Fibroblast of peridontal ligament (primary cell): ENCODE results near the gene RAP1GAP.
A peak's percentile ranks its signal among the peaks of the same experiment; 100 is the strongest.
"Not testable (repeated sequence)": the region's sequence is repeated elsewhere in the genome, so short reads cannot be mapped to it uniquely, and the experiment has no call there.

Source experiments
- DNase-seq: peaks from one replicate; pipeline ENCODE4 v3.0.0-alpha.2; 2010; ENCODE audit errors: extremely low read depth

RAP1GAP gene

GRCh38 chr1:21677168-21677567 is 8.0 kb upstream of the RAP1GAP start:
- no peak for DNase-seq

- DNase-seq: no peak
Measured at GRCh38 chr1:21674957-21675356, 5.8 kb upstream of the RAP1GAP start.

- DNase-seq: not testable (repeated sequence)
Measured at GRCh38 chr1:21673853-21674252, 4.7 kb upstream of the RAP1GAP start.

GRCh38 chr1:21673277-21673780 is 4.2 kb upstream of the RAP1GAP start:
- DNase-seq: peak; percentile 90

- peak; percentile 31 for DNase-seq
Measured at GRCh38 chr1:21672478-21673276, 3.5 kb upstream of the RAP1GAP start.

- DNase-seq: no peak
Measured at GRCh38 chr1:21671915-21672314, 2.8 kb upstream of the RAP1GAP start.

GRCh38 chr1:21670956-21671902 is 2.1 kb upstream of the RAP1GAP start:
- DNase-seq: no peak

GRCh38 chr1:21670059-21670881 is 1.1 kb upstream of the RAP1GAP start:
- DNase-seq: peak; percentile 21

- no peak for DNase-seq
Measured at GRCh38 chr1:21668951-21669257, 253 bp downstream of the RAP1GAP start.

- no peak for DNase-seq
Measured at GRCh38 chr1:21668232-21668950, 766 bp downstream of the RAP1GAP start.

- DNase-seq: no peak
Measured at GRCh38 chr1:21667348-21668231, 1.6 kb downstream of the RAP1GAP start.

- DNase-seq: no peak
Measured at GRCh38 chr1:21666576-21667320, 2.4 kb downstream of the RAP1GAP start.

GRCh38 chr1:21665711-21666575 is 3.2 kb downstream of the RAP1GAP start:
- no peak for DNase-seq

GRCh38 chr1:21664806-21665588 is 4.2 kb downstream of the RAP1GAP start:
- no peak for DNase-seq

- DNase-seq: no peak
Measured at GRCh38 chr1:21663951-21664805, 5.0 kb downstream of the RAP1GAP start.

- no peak for DNase-seq
Measured at GRCh38 chr1:21663248-21663950, 5.8 kb downstream of the RAP1GAP start.
